Measurements from ENCODE around the gene SHANK3. TPM values are rescaled to one million over a fixed set of nuclear protein-coding genes. Genes with fewer than 3 reads are reported as not detected.

Gene SHANK3
- total and polyA plus RNA-seq, 2 of the 8 experiments (the other 6 are each of a cell fraction or from before 2014, with no cell fraction given): 1.5 to 6.0 TPM

GRCh38 chr22:50626850-50627641, 45.6 kb upstream of the SHANK3 start:
- Histone ChIP-seq H3K9ac (replicated peaks in 1 of 4; ENCODE audit: extremely low read depth in 1 of 4, low read depth in 3 of 4, low read length in 3 of 4) (0 out of 7 replicates have a peak overlapping the region, but pooled peaks of 1 of the 4 experiments have one; percentile 0), H3K4me1 (replicated peaks in 1 of 4; ENCODE audit: control insufficient read depth in 3 of 4, insufficient read depth in 4 of 4, low read length in 3 of 4) (peaks cover 0 to 12% (median 6%) of the 10 kb centered on the region in 4 experiments; a peak in 5 of 7 replicates), H3K79me2 (ENCODE audit: control insufficient read depth in 1 of 2, insufficient read depth in 2 of 2, low read length in 2 of 2) (no peaks in the 10 kb centered on the region), H3K14ac (ENCODE audit: insufficient read length) (no peak overlapping the region), H4K8ac (ENCODE audit: extremely low read depth, insufficient read depth, low read length) (no peak overlapping the region), H2BK12ac (ENCODE audit: low read depth, low read length) (no peak overlapping the region), H4K5ac (ENCODE audit: insufficient read length, low read depth, low read length) (no peak overlapping the region), H3K79me1 (ENCODE audit: low read depth, low read length) (peaks cover 4% of the 10 kb centered on the region), H3K23me2 (ENCODE audit: low read depth, low read length) (peaks cover 11% of the 10 kb centered on the region; the same call in 1 of the 2 replicates), H3K56ac (replicated peaks; ENCODE audit: insufficient read length, low read depth, low read length) (no peak overlapping the region), H3K18ac (ENCODE audit: extremely low read depth, low read length) (no peak overlapping the region; the same call in 1 of the 2 replicates), H2AK5ac (ENCODE audit: low read depth, low read length) (no peak overlapping the region), H3K23ac (ENCODE audit: insufficient read length) (no peak overlapping the region), H3K4ac (replicated peaks; ENCODE audit: insufficient read length, low read depth, low read length) (no peak overlapping the region), H2BK120ac (replicated peaks; ENCODE audit: low read depth, low read length) (no peak overlapping the region), H4K91ac (replicated peaks; ENCODE audit: insufficient read length, low read length) (no peak overlapping the region), H2BK20ac (ENCODE audit: low read length) (no peak overlapping the region), H2BK5ac (ENCODE audit: low read depth, low read length) (no peak overlapping the region), H2AFZ (ENCODE audit: low read length) (peak overlapping the region; percentile 63; the same call in 1 of the 2 replicates), H3K9me3 (ENCODE audit: insufficient read depth in 2 of 2, low read depth in 1 of 2, low read length in 1 of 2) (no peaks in the 10 kb centered on the region), H3K4me3 (ENCODE audit: extremely low read depth in 1 of 4, insufficient read depth in 2 of 4, low read depth in 3 of 4, low read length in 4 of 4) (peak overlapping the region; percentile 60 to 76 (median 76)), H3K27me3 (replicated peaks in 1 of 4; ENCODE audit: control insufficient read depth in 3 of 4, extremely low read depth in 1 of 4, insufficient read depth in 3 of 4, low read length in 3 of 4) (peaks cover 0 to 10% (median 5%) of the 10 kb centered on the region in 4 experiments; a peak in 4 of 7 replicates), H4K20me1 (replicated peaks in 1 of 2; ENCODE audit: control insufficient read depth in 1 of 2, insufficient read depth in 2 of 2, low read length in 2 of 2) (peaks cover 0 to 12% of the 10 kb centered on the region in 2 experiments), H3K36me3 (ENCODE audit: control insufficient read depth in 2 of 4, insufficient read depth in 4 of 4, low read length in 3 of 4) (no peaks in the 10 kb centered on the region), H3K27ac (ENCODE audit: low read depth, low read length) (no peak overlapping the region), H2BK15ac (ENCODE audit: low read length) (no peak overlapping the region), H3K4me2 (ENCODE audit: insufficient read depth in 1 of 2, low read depth in 2 of 2, low read length in 2 of 2) (peak overlapping the region; percentile 90 to 99)
- ChIA-PET CTCF (ENCODE audit: partially characterized antibody) (interaction anchor here (0.6 to 15.7 kb wide), 28 partner anchors 11 to 154 kb away, joined by 3 to 281 read pairs (median 4); partner anchors contain the start of genes CHKB and SYCE3), POLR2A (ENCODE audit: partially characterized antibody) (interaction anchor here (0.9 to 1.4 kb wide), 6 partner anchors 14 to 72 kb away, joined by 3 to 5 read pairs (median 4); partner anchors contain the start of genes CHKB and SHANK3)
- FAIRE-seq: no peak
- DNase-seq (ENCODE audit: low read depth in 1 of 2, low spot score in 2 of 2): no peak
- WGBS, 2 experiments (ENCODE audit: extremely low coverage in 1 of 2, insufficient coverage in 1 of 2, insufficient read length in 1 of 2, insufficient replicate concordance in 2 of 2, low coverage in 1 of 2, low lambda C conversion rate in 2 of 2, missing lambda C conversion rate in 1 of 2): 74% methylated on average over 28 of the region's 42 CpGs; no CpG with 5 or more reads in 1 of the 2 experiments
- no peak for TF ChIP-seq POLR2A (IDR thresholded peaks at IDR 0.05; ENCODE audit: control extremely low read depth in 1 of 2, low read depth in 2 of 2, low read length in 2 of 2)
- TF ChIP-seq TAF1 (IDR thresholded peaks at IDR 0.05; ENCODE audit: low read depth, low read length): no peak
- no peak for TF ChIP-seq TBP (IDR thresholded peaks at IDR 0.05; ENCODE audit: low read depth, low read length)
- TF ChIP-seq KDM5A (IDR thresholded peaks at IDR 0.05; ENCODE audit: low read length): no peak
- no peak for TF ChIP-seq CHD2 (IDR thresholded peaks at IDR 0.05; ENCODE audit: low read length)
- TF ChIP-seq TEAD4 (IDR thresholded peaks at IDR 0.05; ENCODE audit: low read depth, low read length): no peak
- TF ChIP-seq CHD1 (IDR thresholded peaks at IDR 0.05; ENCODE audit: low read depth, low read length): no peak
- no peak for TF ChIP-seq SRF (IDR thresholded peaks at IDR 0.05; ENCODE audit: low read depth, low read length)
- TF ChIP-seq SIN3A (conservative IDR thresholded peaks at IDR 0.05 in 1 of 2, IDR thresholded peaks at IDR 0.05 in 1 of 2; ENCODE audit: low read depth in 1 of 2, low read length in 2 of 2): no peak
- no peak for TF ChIP-seq RBBP5 (IDR thresholded peaks at IDR 0.05; ENCODE audit: borderline replicate concordance, low read depth, low read length)
- TF ChIP-seq E2F6 (IDR thresholded peaks at IDR 0.05): no peak
- no peak for TF ChIP-seq NRF1 (IDR thresholded peaks at IDR 0.05; ENCODE audit: low read depth, low read length)
